ENCODE results near the gene MYO3B.

DNA sequence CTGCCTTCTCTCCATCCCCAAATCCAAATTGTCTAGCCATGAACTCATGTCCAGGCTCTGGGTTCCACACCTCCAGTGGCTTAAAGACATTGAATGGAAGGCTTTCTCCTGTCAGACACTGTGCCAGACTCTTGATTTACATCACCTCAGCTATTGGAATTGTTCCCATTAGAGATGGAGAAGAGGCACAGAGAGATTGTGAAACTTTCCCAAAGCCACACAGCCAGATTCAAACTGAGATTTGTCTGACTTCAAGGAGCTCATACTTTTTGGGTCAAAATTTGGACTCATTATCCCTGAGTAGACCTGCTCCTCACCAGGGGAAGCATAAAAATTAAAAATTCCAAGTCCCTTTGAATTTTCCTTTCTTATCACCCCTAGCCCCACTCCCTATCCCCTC is 18.9 kb upstream of the MYO3B start:
- TF ChIP-seq CTCF (IDR thresholded peaks at IDR 0.05; ENCODE audit: extremely low read depth in 1 of 2, insufficient read depth in 1 of 2, low read depth in 1 of 2, low read length in 2 of 2) (no peak), POLR2A (IDR thresholded peaks at IDR 0.05; ENCODE audit: low read depth, low read length) (no peak), POLR2AphosphoS5 (IDR thresholded peaks at IDR 0.05; ENCODE audit: insufficient read depth, low read depth, low read length) (no peak), EZH2 (IDR thresholded peaks at IDR 0.05; ENCODE audit: borderline replicate concordance, low read depth, low read length, severe bottlenecking) (no peak), JUN (IDR thresholded peaks at IDR 0.05; ENCODE audit: borderline replicate concordance, insufficient read depth, insufficient read length, low read depth) (no peak), MYC (IDR thresholded peaks at IDR 0.05; ENCODE audit: low read depth, low read length) (no peak), MAX (IDR thresholded peaks at IDR 0.05; ENCODE audit: insufficient read depth, insufficient read length) (no peak)
